Omental fat pad (tissue), 4 donors: ENCODE results near the gene DCUN1D2. TPM values are rescaled to one million over a fixed set of nuclear protein-coding genes. Genes with fewer than 3 reads are reported as not detected.

Experiments
- ATAC-seq: fragments of 150-250 bp; one replicate; pipeline ENCODE4 v1.9.1; 2016; ENCODE audit warnings: mild to moderate bottlenecking, moderate library complexity; ENCODE audit not compliant: low FRiP score
- DNase-seq: peaks from one replicate; pipeline ENCODE4 v3.0.0-alpha.2; 2019; ENCODE audit warnings: low spot score
- total RNA-seq, 4 donors: library from RNA; depleted of rRNA; stranded (reverse); fragments of >200 nt; gene quantifications; one replicate each; pipeline ENCODE4 v1.1.0, GENCODE V29; 2016
- TF ChIP-seq, protein P1 (sequence below), 3 donors: fragments of 450-650 bp; IDR thresholded peaks; one replicate each; pipeline ENCODE4 v1.5.1; 2016 to 2017; ENCODE audit warnings: antibody characterized with exemption in 3 of 3, mild to moderate bottlenecking in 3 of 3, moderate library complexity in 2 of 3

Gene DCUN1D2
- total RNA-seq, 4 donors from 2014 or later = 10.9 to 28.4 (median 14.5) TPM

DNA sequence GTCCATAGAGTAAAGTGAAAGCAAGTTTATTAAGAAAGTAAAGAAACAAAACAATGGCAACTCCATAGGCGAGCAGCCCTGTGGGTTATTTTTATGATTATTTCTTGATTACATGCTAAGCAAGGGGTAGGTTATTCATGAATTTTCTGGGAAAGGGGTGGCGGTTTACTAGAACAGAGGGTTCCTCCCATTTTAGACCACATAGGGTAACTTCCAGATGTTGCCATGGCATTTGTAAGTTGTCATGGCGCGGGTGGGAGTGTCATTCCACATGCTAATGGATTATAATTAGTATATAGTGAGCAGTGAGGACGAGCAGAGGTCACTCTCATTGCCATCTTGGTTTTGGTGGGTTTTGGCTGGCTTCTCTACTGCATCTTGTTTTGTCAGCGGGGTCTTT lies 8.4 kb upstream of the DCUN1D2 start:
- no peak for ATAC-seq
- TF ChIP-seq, protein P1, sequence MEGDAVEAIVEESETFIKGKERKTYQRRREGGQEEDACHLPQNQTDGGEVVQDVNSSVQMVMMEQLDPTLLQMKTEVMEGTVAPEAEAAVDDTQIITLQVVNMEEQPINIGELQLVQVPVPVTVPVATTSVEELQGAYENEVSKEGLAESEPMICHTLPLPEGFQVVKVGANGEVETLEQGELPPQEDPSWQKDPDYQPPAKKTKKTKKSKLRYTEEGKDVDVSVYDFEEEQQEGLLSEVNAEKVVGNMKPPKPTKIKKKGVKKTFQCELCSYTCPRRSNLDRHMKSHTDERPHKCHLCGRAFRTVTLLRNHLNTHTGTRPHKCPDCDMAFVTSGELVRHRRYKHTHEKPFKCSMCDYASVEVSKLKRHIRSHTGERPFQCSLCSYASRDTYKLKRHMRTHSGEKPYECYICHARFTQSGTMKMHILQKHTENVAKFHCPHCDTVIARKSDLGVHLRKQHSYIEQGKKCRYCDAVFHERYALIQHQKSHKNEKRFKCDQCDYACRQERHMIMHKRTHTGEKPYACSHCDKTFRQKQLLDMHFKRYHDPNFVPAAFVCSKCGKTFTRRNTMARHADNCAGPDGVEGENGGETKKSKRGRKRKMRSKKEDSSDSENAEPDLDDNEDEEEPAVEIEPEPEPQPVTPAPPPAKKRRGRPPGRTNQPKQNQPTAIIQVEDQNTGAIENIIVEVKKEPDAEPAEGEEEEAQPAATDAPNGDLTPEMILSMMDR (IDR thresholded peaks at IDR 0.05) = no peak
- no peak for DNase-seq

DNA sequence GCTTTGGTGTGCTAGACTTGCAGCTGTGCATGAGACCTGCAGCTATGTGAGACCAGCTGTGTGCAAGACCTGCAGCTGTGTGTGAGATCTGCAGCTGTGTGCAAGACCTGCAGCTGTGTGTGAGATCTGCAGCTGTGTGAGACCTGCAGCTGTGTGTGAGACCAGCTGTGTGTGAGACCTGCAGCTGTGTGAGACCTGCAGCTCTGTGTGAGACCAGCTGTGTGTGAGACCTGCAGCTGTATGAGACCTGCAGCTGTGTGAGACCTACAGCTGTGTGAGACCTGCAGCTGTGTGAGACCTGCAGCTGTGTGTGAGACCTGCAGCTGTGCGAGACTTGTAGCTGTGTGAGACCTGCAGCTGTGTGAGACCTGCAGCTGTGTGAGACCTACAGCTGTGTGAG lies 6.7 kb upstream of the DCUN1D2 start:
- ATAC-seq (no peak), DNase-seq (no peak)
- TF ChIP-seq, protein P1 (IDR thresholded peaks at IDR 0.05) = no peak

DNA sequence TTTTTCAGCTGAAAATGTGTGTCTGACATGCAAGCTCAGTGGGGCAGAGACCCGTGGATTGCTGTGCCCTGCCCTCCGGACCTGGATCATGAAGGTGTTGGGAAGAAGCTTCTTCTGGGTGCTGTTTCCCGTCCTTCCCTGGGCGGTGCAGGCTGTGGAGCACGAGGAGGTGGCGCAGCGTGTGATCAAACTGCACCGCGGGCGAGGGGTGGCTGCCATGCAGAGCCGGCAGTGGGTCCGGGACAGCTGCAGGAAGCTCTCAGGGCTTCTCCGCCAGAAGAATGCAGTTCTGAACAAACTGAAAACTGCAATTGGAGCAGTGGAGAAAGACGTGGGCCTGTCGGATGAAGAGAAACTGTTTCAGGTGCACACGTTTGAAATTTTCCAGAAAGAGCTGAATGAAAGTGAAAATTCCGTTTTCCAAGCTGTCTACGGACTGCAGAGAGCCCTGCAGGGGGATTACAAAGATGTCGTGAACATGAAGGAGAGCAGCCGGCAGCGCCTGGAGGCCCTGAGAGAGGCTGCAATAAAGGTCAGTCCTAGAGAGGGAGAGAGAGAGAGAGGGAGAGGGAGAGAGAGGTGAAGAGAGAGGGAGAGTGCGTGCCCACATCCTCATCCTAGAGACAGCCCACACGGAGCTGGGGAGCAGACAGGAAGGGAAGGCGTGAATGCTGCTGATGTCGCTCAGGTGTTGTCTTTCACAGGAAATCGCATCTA lies 5.1 kb upstream of the DCUN1D2 start:
- ATAC-seq (no peak), DNase-seq (no peak)
- TF ChIP-seq, protein P1 (IDR thresholded peaks at IDR 0.05) = no peak

DNA sequence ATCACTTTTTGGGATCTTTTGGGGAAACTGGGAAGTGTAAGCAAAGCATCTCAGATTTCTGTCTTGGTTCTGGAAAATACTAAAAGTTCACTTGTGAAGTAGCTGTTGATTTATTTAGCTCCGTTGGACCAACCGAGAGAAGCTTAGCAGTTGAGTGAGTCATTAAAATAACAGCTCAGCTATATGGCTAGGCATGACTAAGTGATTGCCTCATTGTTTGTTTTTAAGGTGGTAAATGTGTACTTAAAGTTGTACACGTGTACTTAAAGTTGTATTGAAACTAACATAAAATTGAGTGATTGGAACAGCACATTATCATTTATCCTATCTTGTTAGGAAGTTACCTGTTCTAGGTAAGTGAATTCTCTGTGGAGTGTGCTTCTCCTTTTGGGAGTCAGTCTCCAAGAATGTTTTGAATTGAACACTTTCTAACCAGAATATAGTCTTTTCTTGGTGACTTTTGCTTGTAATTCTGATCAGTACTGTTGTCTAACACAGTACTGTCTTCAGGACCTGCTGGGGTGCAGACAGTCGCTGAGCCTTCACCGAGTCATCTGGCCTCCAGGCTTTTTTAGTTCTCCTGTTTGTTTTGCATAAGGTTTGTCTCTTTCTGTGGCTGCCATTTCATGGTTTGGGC lies 2.9 kb upstream of the DCUN1D2 start:
- DNase-seq = no peak
- TF ChIP-seq, protein P1 (IDR thresholded peaks at IDR 0.05) = no peak
- no peak for ATAC-seq

DNA sequence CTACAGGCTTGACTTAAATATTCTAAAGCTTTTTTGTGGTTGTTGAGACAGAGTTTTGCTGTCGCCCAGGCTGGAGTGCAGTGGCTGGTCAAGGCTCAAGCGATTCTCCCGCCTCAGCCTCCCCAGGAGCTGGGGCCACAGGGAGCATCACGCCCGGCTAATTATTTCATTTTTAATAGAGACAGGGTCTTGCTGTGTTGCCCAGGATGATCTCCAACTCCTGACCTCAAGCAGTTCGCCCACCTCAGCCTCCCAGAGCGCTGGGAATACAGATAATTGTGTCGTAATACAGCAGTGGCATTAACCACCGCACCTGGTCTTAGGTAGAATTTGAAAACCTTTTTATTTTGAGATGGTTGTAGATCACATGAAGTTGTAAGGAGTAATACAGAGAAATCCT lies 1.5 kb upstream of the DCUN1D2 start:
- TF ChIP-seq, protein P1 (IDR thresholded peaks at IDR 0.05) = no peak
- DNase-seq (no peak), ATAC-seq (no peak)

DNA sequence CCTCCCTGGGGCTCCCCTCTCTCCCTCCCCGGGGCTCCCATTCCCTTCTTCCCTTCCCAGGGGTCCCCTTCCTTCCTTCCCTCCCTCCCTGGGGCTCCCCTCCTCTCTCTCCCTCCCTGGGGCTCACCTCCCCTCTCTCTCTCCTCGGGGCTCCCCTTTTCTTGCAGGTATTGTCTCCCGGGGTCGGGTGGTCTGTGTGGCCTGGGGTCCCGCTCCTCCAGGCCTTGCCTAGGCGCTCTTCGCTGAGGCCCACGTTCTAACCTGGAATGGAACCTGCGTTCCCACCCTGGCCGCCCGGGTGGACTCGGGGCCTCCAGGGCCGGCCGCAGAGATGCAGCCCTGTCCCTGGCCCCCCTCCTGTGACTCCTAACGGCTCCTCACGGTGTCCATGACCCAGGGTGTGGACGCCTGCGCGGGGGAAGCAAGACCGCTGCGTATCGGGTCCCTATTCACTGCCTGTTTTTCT lies 940 bp upstream of the DCUN1D2 start:
- ATAC-seq (no peak), DNase-seq (no peak)
- TF ChIP-seq, protein P1 (IDR thresholded peaks at IDR 0.05) = no peak
